LNCaP clone FGC (cell line): Measurements from ENCODE around the gene HIVEP3.
A peak's percentile ranks its signal among the peaks of the same experiment; 100 is the strongest.

ENCODE experiments used
- DNase-seq: peaks from one replicate; pipeline ENCODE4 v3.0.0-alpha.2; 2011; ENCODE audit warnings: low read depth
- H3K4me3 ChIP-seq: 2 replicates; pipeline ENCODE4 v1.5.1; 2011; ENCODE audit warnings: mild to moderate bottlenecking, low read depth, low read length, control low read depth
- TF ChIP-seq, protein P1 (sequence below): IDR thresholded peaks from 2 replicates; pipeline ENCODE4 v1.5.1; 2012; ENCODE audit warnings: mild to moderate bottlenecking; ENCODE audit not compliant: control insufficient read depth, insufficient read depth; ENCODE audit errors: extremely low read depth

Gene HIVEP3

DNA sequence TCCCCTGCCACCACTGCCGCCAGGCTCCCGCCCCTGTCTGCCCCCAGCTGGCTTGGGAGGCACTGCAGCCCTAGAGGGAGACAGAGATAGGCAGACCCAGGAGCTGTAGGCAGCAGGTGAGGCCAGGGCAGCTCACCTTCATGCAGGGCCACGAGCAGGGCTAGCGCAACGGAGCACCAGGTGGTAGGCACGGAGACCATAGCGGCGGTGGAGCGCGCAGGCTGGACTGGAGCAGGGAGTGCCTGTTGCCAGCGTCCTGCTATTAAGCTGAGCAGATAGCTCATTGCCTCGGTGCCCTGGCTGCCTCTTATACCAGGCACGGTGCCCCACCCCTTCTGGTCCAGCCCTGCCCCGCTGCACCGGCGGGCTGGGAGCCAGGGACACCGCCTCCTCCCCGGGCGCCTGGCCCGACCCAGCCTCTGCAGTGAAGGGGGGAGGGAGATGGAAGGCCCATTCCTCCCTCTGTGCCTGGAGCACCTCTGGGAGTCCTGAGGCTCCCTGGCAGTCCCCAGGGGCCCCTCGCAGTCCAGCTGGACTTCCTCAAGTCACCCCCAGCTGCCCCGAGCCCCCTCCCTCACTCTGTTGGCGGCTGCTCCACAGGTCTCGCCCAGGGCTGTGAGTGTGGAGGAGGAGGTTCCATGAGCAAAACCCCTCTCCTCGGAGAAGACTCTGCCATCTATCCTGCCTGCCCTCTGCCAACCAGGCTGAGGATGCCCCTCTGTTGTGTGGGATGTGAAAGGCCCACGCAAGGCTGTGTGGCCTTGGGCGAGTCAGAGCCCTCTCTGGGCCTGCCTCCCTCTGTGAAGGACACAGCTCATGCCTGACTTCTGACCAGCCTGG is 434.1 kb downstream of the HIVEP3 start, which contains the start of gene EDN2:
Gene EDN2, minus strand, starts transcription at position 282 of the 840 bp plus-strand sequence. Its CDS starts 82 bp downstream, at position 200.
- DNase-seq = peak; percentile 65
- peak within 1 kb of the TSS; percentile 33 for H3K4me3 ChIP-seq
- TF ChIP-seq, protein P1, sequence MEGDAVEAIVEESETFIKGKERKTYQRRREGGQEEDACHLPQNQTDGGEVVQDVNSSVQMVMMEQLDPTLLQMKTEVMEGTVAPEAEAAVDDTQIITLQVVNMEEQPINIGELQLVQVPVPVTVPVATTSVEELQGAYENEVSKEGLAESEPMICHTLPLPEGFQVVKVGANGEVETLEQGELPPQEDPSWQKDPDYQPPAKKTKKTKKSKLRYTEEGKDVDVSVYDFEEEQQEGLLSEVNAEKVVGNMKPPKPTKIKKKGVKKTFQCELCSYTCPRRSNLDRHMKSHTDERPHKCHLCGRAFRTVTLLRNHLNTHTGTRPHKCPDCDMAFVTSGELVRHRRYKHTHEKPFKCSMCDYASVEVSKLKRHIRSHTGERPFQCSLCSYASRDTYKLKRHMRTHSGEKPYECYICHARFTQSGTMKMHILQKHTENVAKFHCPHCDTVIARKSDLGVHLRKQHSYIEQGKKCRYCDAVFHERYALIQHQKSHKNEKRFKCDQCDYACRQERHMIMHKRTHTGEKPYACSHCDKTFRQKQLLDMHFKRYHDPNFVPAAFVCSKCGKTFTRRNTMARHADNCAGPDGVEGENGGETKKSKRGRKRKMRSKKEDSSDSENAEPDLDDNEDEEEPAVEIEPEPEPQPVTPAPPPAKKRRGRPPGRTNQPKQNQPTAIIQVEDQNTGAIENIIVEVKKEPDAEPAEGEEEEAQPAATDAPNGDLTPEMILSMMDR = peak; percentile 47

DNA sequence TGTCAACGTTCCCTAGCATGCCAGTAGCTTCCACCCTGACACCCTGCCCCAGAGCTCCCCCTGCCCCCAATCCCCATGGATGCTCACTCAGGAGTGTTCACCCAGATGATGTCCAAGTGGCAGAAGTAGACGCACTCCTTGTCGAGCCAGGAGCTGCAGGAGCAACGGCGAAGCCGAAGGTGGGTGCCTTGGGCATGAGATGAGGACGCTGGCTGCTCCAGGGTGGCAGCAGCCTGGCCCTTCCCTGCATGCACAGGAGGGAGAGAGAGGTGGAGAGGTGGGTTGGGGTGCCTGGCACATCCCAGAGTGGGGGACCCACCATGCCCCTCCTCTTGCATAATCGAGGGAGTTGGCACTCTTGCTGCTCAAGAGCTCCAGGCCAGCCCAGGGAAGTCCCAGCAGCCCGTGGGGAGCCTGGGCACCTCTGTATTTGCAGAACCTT is 434.7 kb downstream of the HIVEP3 start:
- peak overlapping the region; percentile 33 for H3K4me3 ChIP-seq
- no peak for DNase-seq
- TF ChIP-seq, protein P1 = no peak

GRCh38 chr1:41483001-41483850 is 435.5 kb downstream of the HIVEP3 start:
- TF ChIP-seq, protein P1 = no peak
- H3K4me3 ChIP-seq = no peak overlapping the region
- no peak for DNase-seq

DNA sequence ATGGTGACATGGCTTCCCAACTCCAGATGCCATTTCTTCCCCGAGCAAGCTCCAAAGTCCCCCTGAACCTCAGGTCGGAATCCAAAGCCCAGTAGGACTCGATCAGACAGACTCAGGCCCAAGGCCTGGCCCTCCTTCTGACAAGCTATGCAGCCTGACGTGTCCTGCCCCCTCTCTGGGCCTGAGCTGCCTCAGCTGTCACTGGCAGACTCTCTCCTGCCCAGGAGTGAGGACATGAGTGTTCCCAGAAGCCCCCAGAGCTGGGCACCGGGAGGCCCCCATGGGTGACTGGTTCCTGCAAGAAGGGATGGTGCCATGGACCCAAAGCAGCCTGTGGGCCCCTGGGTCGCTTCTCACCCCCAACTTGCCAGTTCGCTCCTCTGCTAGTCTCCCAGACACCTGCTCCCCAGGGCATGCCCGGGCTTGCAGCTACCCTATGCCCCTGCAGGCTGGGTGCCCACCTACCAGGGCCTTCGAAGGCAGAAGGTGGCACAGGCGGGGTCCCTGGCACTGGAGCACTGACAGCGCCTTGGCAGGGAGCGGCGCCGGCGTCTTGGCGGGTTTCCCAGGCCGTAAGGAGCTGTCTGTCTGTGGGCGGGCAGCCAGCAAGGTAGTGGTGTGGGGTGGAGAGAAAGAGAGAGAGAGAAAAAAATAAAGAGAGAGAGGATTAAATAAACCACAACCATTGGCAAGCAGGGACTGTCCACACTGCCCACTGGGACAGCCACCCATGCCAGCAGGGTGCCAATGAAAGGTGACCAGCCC is 436.5 kb downstream of the HIVEP3 start:
- TF ChIP-seq, protein P1 = no peak
- no peak overlapping the region for H3K4me3 ChIP-seq
- peak; percentile 90 for DNase-seq

DNA sequence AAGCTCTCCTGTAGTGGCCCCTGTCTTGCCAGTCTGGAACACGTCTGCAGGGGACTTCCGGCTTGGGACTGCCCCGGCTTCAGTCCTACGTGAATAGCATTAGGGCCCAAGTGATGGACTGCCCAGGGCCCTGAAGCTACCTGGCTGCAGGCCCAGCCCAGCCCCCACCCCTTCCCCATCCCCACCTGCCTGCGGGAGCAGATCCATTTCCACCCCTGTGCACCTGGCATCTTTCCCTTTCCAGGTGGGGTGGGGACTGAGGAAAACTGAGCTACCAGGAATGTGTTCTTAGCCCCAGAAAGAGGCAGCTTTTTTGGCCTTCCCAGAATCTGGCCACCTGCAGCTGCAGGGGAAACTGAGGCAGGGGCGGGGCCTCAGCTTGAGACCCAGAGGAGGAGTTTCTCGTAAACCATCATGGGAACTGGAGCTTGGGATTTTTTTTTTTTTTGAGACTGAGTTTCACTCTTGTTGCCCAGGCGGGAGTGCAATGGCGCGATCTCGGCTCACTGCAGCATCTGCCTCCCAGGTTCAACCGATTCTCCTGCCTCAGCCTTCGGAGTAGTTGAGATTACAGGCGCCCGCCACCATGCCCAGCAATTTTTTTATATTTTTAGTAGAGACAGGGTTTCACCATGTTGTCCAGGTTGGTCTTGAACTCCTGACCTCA is 437.5 kb downstream of the HIVEP3 start:
- TF ChIP-seq, protein P1 = no peak
- no peak overlapping the region for H3K4me3 ChIP-seq
- DNase-seq = no peak
